Osteoblast (primary cell): Measurements from ENCODE around the gene GANC. TPM values are rescaled to one million over a fixed set of nuclear protein-coding genes. Genes with fewer than 3 reads are reported as not detected.

Experiments used
- DNase-seq: peaks from one replicate; pipeline ENCODE4 v3.0.0; 2011; ENCODE audit warnings: low spot score, mixed read lengths; ENCODE audit not compliant: insufficient read length; ENCODE audit errors: missing footprints
- H2AFZ ChIP-seq: 2 replicates; pipeline ENCODE4 v1.6.0; 2011; ENCODE audit warnings: mild to moderate bottlenecking, low read length
- H3K27ac ChIP-seq: 2 replicates; pipeline ENCODE4 v1.5.1; 2011; ENCODE audit warnings: mild to moderate bottlenecking, low read depth, low read length, moderate library complexity
- H3K27me3 ChIP-seq: 2 replicates; pipeline ENCODE4 v1.6.0; 2012; ENCODE audit warnings: mild to moderate bottlenecking, control low read depth, inconsistent platforms, low read length, moderate library complexity; ENCODE audit not compliant: insufficient read depth
- H3K36me3 ChIP-seq: 2 replicates; pipeline ENCODE4 v1.5.1; 2011; ENCODE audit warnings: mild to moderate bottlenecking, low read length, control low read depth, moderate library complexity; ENCODE audit not compliant: insufficient read depth
- H3K4me1 ChIP-seq: 2 replicates; pipeline ENCODE4 v1.5.1; 2011; ENCODE audit warnings: mild to moderate bottlenecking, low read length, control low read depth, moderate library complexity; ENCODE audit not compliant: insufficient read depth
- H3K4me2 ChIP-seq: 2 replicates; pipeline ENCODE4 v1.6.0; 2011; ENCODE audit warnings: mild to moderate bottlenecking, low read length; ENCODE audit not compliant: insufficient read depth
- H3K4me3 ChIP-seq: fragments of 200-600 bp; sonication (generic); 3 replicates; pipeline ENCODE4 v1.5.1; 2012; ENCODE audit warnings: mild to moderate bottlenecking, low read length, inconsistent platforms; ENCODE audit not compliant: insufficient read depth
- H3K79me2 ChIP-seq: 2 replicates; pipeline ENCODE4 v1.6.0; 2012; ENCODE audit warnings: mild to moderate bottlenecking, low read length, control low read depth, inconsistent platforms; ENCODE audit not compliant: insufficient read depth
- H3K9me3 ChIP-seq: 2 replicates; pipeline ENCODE4 v1.5.1; 2011; ENCODE audit warnings: low read depth, low read length, control low read depth
- H4K20me1 ChIP-seq: 2 replicates; pipeline ENCODE4 v1.6.0; 2012; ENCODE audit warnings: mild to moderate bottlenecking, low read length, control low read depth; ENCODE audit not compliant: insufficient read depth
- total RNA-seq: library from RNA; depleted of rRNA; stranded (reverse); fragments of >200 nt; gene quantifications from 2 replicates; pipeline ENCODE4 v1.2.3, GENCODE V29; 2012
- TF ChIP-seq, protein P1 (sequence below): IDR thresholded peaks from 2 replicates; pipeline ENCODE4 v1.5.1; 2011; ENCODE audit warnings: mild to moderate bottlenecking, low read depth, low read length, moderate library complexity; ENCODE audit errors: extremely low read depth

GANC gene
- total RNA-seq, 1 donor: 21.0 TPM

GRCh38 chr15:42231088-42231487 lies 41.9 kb upstream of the GANC start:
- no peaks in the 10 kb centered on the region for H3K4me1 ChIP-seq
- no peak overlapping the region for H3K27ac ChIP-seq
- peaks cover 9% of the 10 kb centered on the region for H3K79me2 ChIP-seq
- no peaks in the 10 kb centered on the region for H3K9me3 ChIP-seq
- DNase-seq: no peak
- TF ChIP-seq, protein P1, sequence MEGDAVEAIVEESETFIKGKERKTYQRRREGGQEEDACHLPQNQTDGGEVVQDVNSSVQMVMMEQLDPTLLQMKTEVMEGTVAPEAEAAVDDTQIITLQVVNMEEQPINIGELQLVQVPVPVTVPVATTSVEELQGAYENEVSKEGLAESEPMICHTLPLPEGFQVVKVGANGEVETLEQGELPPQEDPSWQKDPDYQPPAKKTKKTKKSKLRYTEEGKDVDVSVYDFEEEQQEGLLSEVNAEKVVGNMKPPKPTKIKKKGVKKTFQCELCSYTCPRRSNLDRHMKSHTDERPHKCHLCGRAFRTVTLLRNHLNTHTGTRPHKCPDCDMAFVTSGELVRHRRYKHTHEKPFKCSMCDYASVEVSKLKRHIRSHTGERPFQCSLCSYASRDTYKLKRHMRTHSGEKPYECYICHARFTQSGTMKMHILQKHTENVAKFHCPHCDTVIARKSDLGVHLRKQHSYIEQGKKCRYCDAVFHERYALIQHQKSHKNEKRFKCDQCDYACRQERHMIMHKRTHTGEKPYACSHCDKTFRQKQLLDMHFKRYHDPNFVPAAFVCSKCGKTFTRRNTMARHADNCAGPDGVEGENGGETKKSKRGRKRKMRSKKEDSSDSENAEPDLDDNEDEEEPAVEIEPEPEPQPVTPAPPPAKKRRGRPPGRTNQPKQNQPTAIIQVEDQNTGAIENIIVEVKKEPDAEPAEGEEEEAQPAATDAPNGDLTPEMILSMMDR: no peak
- H3K27me3 ChIP-seq: no peaks in the 10 kb centered on the region
- H3K4me2 ChIP-seq: no peak overlapping the region
- no peak overlapping the region for H2AFZ ChIP-seq
- peaks cover 55% of the 10 kb centered on the region for H3K36me3 ChIP-seq
- no peak overlapping the region for H3K4me3 ChIP-seq
- no peaks in the 10 kb centered on the region for H4K20me1 ChIP-seq

GRCh38 chr15:42232606-42233005 lies 40.4 kb upstream of the GANC start:
- Histone ChIP-seq H3K4me2 (no peak overlapping the region), H2AFZ (no peak overlapping the region), H4K20me1 (no peaks in the 10 kb centered on the region), H3K79me2 (peaks cover 16% of the 10 kb centered on the region), H3K4me1 (no peaks in the 10 kb centered on the region), H3K27ac (no peak overlapping the region), H3K9me3 (no peaks in the 10 kb centered on the region), H3K4me3 (no peak overlapping the region), H3K36me3 (peaks cover 57% of the 10 kb centered on the region), H3K27me3 (no peaks in the 10 kb centered on the region)
- no peak for DNase-seq
- TF ChIP-seq, protein P1: no peak

GRCh38 chr15:42233107-42233506 lies 39.9 kb upstream of the GANC start:
- Histone ChIP-seq H2AFZ (no peak overlapping the region), H3K9me3 (no peaks in the 10 kb centered on the region), H3K27me3 (no peaks in the 10 kb centered on the region), H3K79me2 (peaks cover 16% of the 10 kb centered on the region), H3K27ac (no peak overlapping the region), H3K4me1 (no peaks in the 10 kb centered on the region), H3K36me3 (peaks cover 56% of the 10 kb centered on the region), H4K20me1 (no peaks in the 10 kb centered on the region), H3K4me2 (no peak overlapping the region), H3K4me3 (no peak overlapping the region)
- no peak for DNase-seq
- TF ChIP-seq, protein P1: no peak

- peaks cover 32% of the 10 kb centered on the region for H3K36me3 ChIP-seq
- TF ChIP-seq, protein P1: no peak
- DNase-seq: no peak
Measured at GRCh38 chr15:42239528-42240182, 33.3 kb upstream of the GANC start.

More at GRCh38 chr15:42239528-42240182, 33.3 kb upstream of the GANC start:
- Histone ChIP-seq H4K20me1 (peaks cover 5% of the 10 kb centered on the region), H3K4me3 (no peak overlapping the region), H3K27me3 (no peaks in the 10 kb centered on the region), H3K27ac (no peak overlapping the region), H2AFZ (no peak overlapping the region), H3K4me2 (no peak overlapping the region), H3K9me3 (no peaks in the 10 kb centered on the region), H3K79me2 (peaks cover 16% of the 10 kb centered on the region), H3K4me1 (no peaks in the 10 kb centered on the region)
